ENCODE measurements around the gene NAB2.

DNA sequence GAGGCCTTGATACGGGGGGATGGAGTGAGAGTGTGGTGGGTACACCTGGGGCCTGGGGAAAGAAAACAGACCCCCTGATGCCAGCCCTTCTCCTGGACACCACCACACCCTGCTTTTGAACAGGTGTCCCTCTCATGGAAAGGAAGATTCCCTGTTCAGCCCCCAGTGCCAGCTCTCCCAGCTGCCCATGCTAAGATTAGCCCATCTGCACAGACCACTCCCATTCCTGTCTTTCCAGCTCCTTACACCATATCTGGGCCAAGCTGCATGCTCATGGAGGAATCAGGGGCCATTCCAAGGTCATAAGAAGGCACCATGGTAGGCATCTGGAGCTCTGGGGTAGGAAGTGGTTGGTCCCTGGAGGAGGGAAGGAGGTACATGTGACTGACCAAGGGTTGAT lies 9.6 kb downstream of the NAB2 start:
- no peak for TF ChIP-seq TAF1 (IDR thresholded peaks at IDR 0.05; ENCODE audit: low read depth, low read length)
- no peak for TF ChIP-seq SPI1 (IDR thresholded peaks at IDR 0.05; ENCODE audit: low read depth, low read length)
- TF ChIP-seq POLR2A (IDR thresholded peaks at IDR 0.05; ENCODE audit: low read depth, low read length) = no peak
- no peak for TF ChIP-seq POLR2AphosphoS5 (IDR thresholded peaks at IDR 0.05; ENCODE audit: low read depth, low read length)
- no peak for TF ChIP-seq PAX5 (IDR thresholded peaks at IDR 0.05; ENCODE audit: insufficient read depth, low read length, severe bottlenecking)
- TF ChIP-seq POU2F2 (IDR thresholded peaks at IDR 0.05; ENCODE audit: low read depth, low read length) = no peak
